Activated naive CD4-positive, alpha-beta T cell treated with anti-CD3 and anti-CD28 coated beads, Interleukin-2, amount 10 ng/mL, durations not matched to agents 5 hours and 36 hours (primary cell): ENCODE results near the gene NTN3. TPM values are rescaled to one million over a fixed set of nuclear protein-coding genes. Genes with fewer than 3 reads are reported as not detected.

Experiments
- microRNA-seq: library from miRNA; unstranded; fragments of <30 nt; microRNA quantifications from one replicate; pipeline ENCODE4 v1.2.0, GENCODE V29; 2022; ENCODE audit warnings: borderline microRNAs expressed, borderline replicate concordance
- total RNA-seq, 2 experiments: library from RNA; stranded (reverse); gene quantifications; one replicate each; pipeline ENCODE4 v1.2.3, GENCODE V29; 2021

Gene NTN3
- not detected for total RNA-seq

GRCh38 chr16:2471016-2471652 lies at the start of gene NTN3:
Gene NTN3, plus strand, starts transcription at chr16:2471297. Its CDS starts 405 bp downstream, at chr16:2471702.

DNA sequence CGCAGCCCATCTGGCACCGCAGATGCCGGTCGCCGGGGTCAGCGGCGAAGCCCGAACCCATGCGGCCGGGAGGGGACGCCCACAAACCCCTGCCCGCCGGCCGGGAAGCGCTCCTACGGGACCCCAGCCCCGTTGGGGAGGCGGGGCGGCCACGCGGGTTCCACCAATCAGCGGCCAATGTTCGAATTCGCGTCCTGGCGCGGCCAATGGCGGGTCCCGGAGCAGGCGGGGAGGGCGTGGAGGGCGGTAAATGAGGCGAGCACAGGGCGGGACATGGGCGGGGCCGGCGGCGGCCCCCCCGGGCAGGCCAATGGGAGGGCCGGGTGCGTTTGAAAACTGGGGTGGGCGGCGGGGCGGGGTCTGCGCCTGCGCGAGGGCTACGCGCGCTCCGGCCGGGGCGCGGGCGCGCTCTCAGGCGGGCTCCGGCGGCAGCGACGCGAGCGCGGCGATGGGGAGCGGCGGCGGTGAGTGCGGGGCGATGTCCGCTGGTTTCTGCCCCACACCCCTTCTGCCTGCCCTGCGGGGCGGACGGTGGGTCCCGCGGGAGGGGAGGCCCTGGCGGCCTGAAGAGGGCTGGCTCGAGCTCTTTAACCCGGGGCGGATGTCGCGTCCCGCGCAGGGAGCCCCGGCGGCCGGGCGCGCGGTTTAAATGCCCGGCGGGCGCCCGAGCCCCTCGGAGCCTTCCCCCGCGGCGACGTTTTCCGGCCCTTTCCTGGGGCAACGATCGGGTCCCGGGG lies 41.9 kb upstream of the NTN3 start, which contains the start of gene CCNF:
Gene CCNF (plus strand): TSS at position 414 of the 737 bp plus-strand sequence. CDS start 35 bp downstream, at position 449.

DNA sequence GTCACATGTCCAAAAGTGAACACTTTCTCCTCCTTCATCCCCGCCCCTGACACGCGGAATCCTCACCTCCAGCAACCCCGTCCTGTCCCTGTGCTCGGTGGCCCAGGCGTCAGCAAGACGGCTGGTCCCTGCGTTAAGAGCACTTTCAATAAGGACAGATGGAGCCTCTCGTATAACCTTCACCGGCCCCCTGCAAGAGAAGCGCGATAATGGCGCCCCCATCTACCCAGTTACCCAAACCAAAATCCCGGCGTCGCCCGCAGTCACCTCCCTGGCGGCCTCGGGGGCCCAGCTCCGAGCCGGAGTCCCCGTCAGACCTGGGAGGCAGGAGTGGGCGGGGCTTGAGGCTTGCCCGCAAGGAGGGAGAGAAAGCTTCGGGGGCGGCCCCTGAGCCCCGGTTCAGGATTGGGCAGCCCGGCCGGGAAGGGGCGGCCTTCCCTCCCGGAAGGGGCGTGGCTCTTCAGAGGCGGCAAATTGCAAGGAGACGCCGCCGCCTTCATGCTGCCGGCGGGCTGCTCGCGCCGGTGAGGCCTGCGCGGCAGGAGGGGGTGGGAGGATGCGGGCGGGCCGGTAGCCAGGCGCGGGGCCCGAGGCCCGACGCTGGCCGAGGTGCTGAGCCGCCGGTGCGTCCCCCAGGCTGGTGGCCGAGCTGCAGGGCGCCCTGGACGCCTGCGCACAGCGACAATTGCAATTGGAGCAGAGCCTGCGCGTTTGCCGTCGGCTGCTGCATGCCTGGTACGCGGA lies 11.3 kb upstream of the NTN3 start, which contains the start of gene TEDC2:
Gene TEDC2 (plus strand): TSS at position 463 of the 744 bp plus-strand sequence. CDS start 36 bp downstream, at position 499.

GRCh38 chr16:2474877-2475412 lies 3.8 kb downstream of the NTN3 start, which contains the start of gene TBC1D24:
Gene TBC1D24, plus strand, starts transcription at chr16:2475127. Its CDS starts 21,022 bp downstream, at chr16:2496149.

DNA sequence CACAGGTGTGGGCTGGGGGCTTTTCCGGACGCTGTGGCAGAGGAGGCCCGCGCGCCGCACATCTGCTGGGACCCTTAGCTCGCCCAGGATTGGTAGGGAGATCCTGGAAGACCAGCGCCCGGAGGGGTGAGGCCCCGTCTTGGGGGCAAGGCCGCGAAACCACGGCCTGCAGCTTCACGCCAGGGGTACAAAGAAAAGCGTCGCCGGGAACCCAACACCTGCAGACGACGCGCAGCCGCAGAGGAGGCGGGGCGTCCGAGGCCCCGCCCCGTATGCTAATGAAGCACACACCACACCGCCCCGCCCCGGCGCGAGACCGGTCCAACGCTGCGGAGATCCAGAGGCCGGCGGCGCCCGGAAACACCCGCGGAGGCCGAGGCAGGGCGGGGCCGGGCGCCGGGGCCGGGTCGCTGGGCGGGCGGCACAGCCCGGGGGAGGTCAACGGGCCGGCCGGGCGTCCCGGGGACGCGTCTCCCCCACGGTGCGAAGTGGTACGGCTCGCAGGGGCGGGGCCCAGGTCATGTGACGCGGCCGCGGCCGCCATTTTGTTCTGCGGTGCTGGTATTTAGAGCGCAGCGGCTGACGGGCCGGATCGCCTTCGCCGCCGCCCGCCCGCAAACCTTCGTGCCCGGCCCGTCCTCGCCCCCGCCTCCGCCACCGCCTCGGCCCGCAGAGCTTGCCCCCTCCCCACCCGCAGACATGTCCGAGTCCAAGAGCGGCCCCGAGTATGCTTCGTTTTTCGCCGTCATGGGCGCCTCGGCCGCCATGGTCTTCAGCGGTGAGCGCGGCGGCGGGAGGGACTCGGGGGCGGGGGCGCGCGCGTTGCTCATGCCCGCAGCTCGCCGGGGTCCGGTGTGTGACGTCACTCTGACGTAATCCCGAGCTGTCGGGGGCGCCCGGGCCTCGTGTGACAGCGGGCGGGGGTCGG lies 42.6 kb downstream of the NTN3 start, which contains the start of gene ATP6V0C:
Gene ATP6V0C (plus strand): TSS at position 548 of the 928 bp plus-strand sequence. CDS start 152 bp downstream, at position 700.

GRCh38 chr16:2520097-2520783 lies 49.1 kb downstream of the NTN3 start, which contains the start of gene AMDHD2:
Gene AMDHD2, plus strand, starts transcription at chr16:2520371. Its CDS starts 88 bp downstream, at chr16:2520459.

Small RNA genes within 50 kb of the gene (microRNA-seq; reads per million reads assigned to microRNA genes)
- gene MIR6767 (not detected), gene MIR6768 (not detected)

Other genes starting within 250 kb of the NTN3 start
- gene E4F1, start 247.7 kb upstream of the NTN3 start, total RNA-seq, result 10 to 100 TPM; 30.1 to 31.5 TPM
- gene DNASE1L2, start 234.9 kb upstream of the NTN3 start, total RNA-seq, result 1 to 10 TPM; 2.6 to 2.8 TPM
- gene ECI1, start 219.7 kb upstream of the NTN3 start, total RNA-seq, result 10 to 100 TPM; 30.7 to 35.4 TPM
- 100 to 1,000 TPM; 185 to 190 TPM for gene RNPS1, start 203.2 kb upstream of the NTN3 start, total RNA-seq
- 1 to 10 TPM; 3.8 TPM for gene ABCA3, start 130.6 kb upstream of the NTN3 start, total RNA-seq
- gene CCNF, start 41.9 kb upstream of the NTN3 start, total RNA-seq, result 10 to 100 TPM; 59.3 to 61.7 TPM
- gene TEDC2, start 11.2 kb upstream of the NTN3 start, total RNA-seq, result 1 to 10 TPM; 8.3 to 8.8 TPM
- 10 to 100 TPM; 10.2 to 10.3 TPM for gene TBC1D24, start 3.8 kb downstream of the NTN3 start, total RNA-seq
- gene ATP6V0C, start 42.7 kb downstream of the NTN3 start, total RNA-seq, result 10 to 100 TPM; 95.0 to 99.8 TPM
- gene AMDHD2, start 49.1 kb downstream of the NTN3 start, total RNA-seq, result 10 to 100 TPM; 58.0 to 62.9 TPM
- under 1 TPM; 0.25 to 0.51 TPM for gene CEMP1, start 60.1 kb downstream of the NTN3 start, total RNA-seq
- 10 to 100 TPM; 39.0 to 46.0 TPM for gene PDPK1, start 66.7 kb downstream of the NTN3 start, total RNA-seq
- gene KCTD5, start 211.2 kb downstream of the NTN3 start, total RNA-seq, result 10 to 100 TPM; 28.5 to 30.3 TPM
- gene PRSS27, start 248.9 kb downstream of the NTN3 start, total RNA-seq, result 1 to 10 TPM; 1.3 to 1.4 TPM